ENCODE measurements around the gene EDAR.

EDAR gene

DNA sequence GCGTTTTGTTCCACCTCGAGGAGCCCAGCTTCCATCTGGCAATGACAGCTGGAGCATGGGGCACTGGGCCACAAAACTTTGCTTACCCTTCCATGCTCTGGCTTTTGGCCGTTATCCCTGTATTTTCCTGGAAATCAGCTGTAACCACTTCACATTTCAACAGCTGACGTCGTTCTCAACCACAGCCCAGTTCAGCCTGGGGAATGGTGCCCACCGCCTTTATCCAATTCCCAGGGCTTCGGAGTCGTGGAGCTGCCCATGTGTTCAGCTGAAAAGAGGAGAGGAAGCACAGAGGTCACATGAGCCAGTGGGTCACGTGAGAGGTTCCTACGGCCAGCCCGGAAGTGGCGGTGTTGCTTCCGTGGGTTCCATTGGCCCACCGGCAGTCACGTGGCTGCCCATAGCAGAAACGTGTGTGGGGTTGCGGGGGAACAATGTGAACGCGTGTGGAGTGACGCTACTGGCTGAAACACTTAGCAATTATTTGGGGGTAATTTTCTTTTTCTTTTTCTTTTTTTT lies 16.7 kb upstream of the EDAR start:
- no peak for DNase-seq (ENCODE audit: low read depth in 2 of 2, low spot score in 1 of 2)

DNA sequence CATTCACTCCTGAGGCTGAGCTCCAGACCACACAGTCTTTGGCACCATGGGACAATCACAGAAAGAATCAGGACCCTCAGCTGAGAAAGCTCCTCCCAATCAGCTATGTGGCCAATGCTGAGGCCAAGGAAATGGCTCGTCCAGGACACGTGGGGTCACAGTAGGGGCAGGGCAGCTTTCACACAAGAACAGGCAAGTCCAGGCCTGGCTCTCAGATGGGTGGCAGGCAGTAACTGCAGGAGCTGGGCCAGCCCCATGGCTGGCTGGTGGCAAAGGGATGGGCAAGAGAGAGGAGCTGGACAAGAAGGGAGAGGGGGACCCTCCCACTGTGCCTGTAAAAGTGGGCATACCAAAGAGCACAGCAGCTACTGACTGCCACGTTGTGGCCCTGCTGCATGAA lies 12.2 kb upstream of the EDAR start:
- no peak for DNase-seq (ENCODE audit: low read depth in 2 of 2, low spot score in 1 of 2)

DNA sequence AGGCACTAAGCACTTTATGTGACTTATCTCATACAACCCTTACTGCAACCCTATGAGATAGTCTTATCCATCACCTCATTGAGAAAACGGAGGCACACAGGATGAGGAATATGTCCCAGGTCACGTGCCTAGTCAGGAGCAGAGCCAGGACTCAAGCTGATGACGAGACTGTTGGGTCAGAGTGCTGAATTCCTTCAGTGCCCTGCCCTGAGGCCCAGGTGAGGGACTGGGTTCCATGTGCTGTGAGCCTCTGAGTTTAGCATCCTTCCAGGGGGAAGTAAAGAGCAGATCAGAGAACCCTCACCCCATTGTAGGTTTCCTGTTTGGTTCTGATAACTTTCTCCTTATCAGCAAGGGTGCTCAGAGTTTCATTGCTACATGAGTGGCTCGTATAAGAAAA lies 11.7 kb upstream of the EDAR start:
- DNase-seq (ENCODE audit: low read depth in 2 of 2, low spot score in 1 of 2), result no peak

DNA sequence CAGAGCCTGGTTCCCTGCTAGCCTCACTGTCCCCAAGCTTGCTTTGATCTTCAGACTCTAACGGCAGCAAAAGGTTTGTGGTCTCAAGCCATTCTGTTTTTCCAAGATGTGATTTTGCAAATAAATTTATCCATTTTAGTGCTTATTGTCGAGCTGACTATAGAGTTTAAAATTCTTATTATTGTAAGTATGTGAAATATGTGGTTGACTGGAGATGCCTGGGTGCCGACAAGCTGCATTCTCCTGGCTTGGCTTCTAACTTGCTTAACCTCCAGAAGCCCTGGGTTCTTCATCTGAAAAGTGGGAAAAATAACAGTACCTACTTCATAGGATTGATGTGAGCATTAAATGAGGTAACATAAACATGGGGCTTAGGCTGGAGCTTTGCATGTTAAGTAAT lies 9.9 kb upstream of the EDAR start:
- DNase-seq (ENCODE audit: low read depth in 2 of 2, low spot score in 1 of 2), result no peak

DNA sequence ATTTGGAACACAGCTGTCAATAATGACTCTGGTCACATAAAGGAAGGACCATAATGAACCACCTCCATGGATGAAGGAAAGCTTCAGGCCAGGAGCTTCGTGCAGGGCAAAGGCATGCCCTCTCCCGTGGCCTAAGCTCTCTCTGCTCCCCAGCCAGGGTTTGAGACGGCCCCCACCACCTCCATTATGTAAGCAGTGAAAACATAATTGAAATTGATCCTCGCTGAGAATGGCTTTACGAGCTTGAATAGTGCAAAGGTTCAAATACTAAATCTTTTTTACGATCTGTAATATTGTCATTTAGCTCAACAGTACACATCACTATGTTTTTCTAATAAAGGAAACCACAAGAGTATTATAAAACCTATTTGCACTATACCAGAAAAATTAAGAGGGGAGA lies 5.2 kb upstream of the EDAR start:
- DNase-seq (ENCODE audit: low read depth in 2 of 2, low spot score in 1 of 2), result no peak

DNA sequence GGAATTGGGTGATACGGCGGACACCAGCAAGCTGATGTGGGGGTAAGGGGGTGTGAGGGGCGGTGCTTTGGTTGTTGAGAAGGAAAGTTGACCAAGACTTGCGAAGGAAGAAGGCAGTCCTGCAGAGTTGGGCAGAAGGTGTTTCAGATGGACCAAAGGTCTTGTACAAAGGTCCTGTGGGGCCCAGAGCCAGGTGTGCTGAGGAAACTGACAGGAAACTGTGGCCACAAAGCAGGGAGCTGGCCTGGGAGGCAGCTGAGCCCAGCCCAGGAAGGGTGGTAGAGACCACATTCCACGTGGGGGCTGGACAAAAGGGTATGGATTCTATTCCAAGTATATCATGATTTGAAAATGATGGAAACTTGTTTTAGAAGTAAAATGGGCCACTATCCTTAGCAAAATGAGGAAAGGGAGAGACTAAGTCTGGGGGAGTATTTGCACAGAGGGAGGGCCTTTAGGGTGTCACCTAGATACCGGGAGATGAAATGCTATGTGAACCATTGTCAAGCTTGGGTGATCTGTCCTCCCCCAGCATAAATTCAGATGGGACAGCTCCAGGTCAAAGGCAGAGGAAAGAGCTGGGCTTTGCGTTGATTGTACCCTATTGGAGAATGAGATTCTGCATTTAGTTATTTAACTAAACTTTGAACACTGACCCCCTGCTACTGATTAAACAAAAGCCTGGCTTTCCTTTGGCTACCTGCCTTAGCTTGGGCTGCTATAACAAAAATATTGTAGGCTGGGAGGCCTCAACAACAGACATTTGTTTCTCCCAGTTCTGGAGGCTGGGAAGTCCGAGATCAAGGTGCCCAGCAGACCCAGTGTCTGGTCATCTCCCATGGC lies 4.3 kb upstream of the EDAR start:
- DNase-seq (ENCODE audit: low read depth in 2 of 2, low spot score in 1 of 2), result no peak

DNA sequence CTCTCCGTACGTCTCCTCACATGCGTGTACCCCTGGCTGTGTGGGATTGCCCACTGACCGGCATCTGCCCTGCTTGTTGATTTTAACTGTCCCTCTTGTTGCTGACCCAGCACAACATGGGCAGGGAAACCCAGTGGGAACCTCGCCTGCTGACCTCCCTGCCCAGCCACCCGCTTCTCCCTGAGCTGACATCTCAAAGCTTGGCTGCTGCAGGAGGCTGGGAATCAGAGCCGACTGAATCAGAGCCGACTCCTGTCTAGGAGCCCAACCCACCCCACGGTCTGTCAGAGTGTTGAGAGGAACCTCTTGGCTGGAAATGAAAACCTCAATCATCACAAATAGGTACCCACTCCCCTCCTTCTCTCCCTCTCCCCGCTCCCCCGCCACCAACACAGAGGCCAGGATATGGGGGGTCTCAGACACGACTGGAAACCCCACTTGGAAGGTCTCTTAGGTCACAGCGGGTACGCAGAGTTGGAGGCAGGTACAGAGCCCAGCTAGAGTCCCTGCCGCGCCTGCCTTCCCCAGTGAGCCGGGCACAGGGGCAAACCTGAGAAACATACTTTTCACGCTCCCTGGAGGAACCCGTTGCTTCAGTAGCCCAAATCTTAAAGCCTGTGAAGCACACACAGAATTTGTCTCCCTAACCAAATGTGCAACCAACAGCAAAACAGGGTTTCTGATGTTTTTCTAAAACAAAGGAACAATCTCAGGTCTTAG lies 784 bp downstream of the EDAR start:
- no peak for DNase-seq (ENCODE audit: low read depth in 2 of 2, low spot score in 1 of 2)

DNA sequence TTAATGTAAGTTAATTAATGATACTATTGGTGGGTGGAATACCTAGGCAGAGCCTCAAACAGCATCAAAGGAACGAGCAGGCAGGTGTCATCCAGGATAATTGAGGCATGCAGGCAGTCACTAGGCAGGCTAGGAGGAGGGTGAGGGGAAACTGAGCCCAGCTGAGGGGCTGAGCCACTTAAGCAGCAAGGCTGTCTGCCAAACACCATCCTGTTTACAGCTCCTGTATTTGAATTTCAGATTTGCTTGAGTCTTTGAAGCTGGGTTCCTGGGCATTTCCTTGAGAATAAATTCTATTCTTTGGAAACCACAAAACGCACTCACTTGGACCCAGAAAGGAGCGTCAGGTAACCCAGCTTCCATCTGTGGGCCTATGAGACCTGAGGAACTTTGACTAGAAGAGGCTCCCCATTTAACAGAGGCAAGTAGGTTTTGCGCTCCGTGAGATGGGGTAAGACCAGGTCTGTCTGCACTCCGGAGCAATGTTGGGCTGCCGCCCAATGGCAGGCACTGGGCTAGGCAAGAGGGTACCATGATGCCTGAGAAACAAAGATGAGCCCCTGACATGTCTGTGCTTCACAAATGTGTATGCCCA lies 2.0 kb downstream of the EDAR start:
- DNase-seq (ENCODE audit: low read depth in 2 of 2, low spot score in 1 of 2), result no peak

DNA sequence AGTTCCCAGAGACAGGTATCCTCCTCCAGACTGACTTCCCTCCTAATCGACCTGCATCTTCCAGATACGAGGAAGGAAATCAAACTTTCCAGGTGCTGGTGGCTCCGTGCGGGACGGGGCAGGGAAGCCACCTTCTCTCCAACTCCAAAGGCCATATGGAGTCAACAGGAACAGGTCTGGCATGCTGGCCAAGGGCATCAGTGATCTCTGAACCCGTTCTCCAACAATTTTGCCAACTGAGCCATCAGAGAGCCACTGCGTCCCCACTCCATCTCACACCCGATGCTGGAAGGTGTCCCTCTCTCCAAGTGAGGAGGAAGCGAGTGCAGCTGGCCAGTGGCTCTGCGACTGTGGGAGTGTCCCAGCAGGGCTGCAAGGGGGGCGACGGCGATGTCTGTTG lies 5.4 kb downstream of the EDAR start:
- DNase-seq (ENCODE audit: low read depth in 2 of 2, low spot score in 1 of 2), result no peak

DNA sequence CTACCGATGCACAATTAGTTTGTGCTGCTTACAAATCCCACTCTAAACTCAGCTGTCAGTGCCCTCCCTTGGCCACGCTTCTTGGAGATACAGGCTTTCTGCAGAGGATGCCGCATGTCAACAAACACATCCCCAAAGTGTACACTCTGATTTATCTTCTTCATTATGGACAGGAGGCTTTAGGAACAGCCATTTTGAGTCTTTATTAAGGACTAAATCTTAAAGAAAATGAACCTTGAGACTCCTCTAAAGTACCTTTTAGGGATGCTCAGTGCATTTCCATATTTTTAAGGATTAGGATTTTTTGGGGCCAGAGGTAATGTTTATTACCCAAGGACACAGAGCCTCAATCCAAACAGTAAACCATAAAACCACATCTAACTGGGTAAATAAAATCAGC lies 6.0 kb downstream of the EDAR start:
- DNase-seq (ENCODE audit: low read depth in 2 of 2, low spot score in 1 of 2), result no peak

DNA sequence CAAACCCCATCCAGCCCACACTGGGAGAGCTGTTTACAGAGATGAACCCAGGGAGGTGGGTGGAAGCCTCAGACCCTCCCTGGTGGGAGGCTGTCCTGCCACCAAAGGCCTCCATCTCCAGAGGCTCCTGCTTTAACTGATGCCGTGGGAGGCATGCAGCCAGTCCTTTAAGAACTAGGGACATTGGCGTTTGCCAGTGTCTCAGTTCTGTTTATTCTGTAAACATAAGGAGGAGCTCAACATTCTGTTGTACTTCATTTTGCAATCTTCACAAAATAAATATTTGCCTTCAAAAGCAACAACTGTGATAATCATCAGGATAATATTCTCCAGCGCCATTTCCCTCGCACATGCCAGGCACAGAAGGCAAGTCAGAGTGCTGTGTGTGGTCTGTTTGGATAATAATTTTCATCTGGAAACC lies 6.8 kb downstream of the EDAR start:
- no peak for DNase-seq (ENCODE audit: low read depth in 2 of 2, low spot score in 1 of 2)

DNA sequence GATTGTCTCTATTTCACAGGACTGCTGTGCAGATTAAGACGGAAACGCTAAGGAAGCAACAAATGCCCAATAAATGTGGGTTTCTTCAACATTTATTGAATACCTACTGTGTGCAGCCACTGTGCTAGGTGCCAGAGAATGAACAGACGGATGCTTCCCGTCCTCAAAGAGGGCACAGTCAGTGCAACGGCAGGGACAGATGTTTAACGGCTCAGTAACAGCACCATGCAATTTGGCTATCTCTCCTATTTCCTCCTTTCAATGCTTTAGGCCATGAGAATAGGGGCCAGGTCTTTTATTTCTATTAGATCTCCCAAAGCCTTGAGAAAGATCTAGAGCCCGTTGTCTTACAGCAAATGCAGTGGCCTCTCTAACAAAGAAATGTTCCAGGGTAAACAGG lies 7.2 kb downstream of the EDAR start:
- no peak for DNase-seq (ENCODE audit: low read depth in 2 of 2, low spot score in 1 of 2)

DNA sequence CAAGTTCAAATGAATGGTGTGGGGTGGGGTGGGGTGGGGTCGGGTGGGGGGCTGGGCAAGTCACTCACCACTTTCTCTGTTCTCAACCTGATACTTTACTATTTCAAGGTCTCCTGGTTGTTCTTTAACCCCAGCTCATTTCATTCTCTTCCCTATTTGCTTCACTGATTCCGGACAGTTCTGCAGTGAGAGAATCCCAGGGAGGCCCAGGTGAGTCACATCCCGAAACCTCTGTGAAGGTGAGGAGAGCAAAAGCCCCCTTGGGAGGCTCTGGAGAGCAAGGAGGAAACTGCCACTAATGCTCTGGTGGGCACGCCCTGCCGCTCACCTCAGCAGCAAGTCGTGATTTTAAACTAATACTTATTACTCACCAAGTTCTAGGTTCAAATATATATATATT lies 8.9 kb downstream of the EDAR start:
- DNase-seq (ENCODE audit: low read depth in 2 of 2, low spot score in 1 of 2), result no peak

DNA sequence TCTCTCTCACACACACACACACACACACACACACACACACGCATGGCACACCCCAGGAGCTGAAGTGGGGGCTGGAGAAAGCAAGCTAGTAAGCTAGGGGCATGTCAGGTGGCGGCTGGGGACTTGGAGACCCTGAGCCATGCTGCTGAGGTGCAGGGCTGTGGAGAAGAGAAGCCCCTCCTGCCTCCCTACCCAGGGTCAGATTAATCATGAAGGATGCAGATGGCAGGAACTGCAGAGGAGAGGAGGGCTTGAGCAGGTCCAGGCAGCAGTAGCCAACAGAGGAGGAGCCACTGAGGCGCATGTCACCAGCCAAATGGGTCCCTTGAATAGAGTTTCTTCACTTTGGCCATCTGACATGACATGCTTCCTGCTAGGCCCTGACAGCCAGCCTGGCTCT lies 9.6 kb downstream of the EDAR start:
- DNase-seq (ENCODE audit: low read depth in 2 of 2, low spot score in 1 of 2), result no peak

DNA sequence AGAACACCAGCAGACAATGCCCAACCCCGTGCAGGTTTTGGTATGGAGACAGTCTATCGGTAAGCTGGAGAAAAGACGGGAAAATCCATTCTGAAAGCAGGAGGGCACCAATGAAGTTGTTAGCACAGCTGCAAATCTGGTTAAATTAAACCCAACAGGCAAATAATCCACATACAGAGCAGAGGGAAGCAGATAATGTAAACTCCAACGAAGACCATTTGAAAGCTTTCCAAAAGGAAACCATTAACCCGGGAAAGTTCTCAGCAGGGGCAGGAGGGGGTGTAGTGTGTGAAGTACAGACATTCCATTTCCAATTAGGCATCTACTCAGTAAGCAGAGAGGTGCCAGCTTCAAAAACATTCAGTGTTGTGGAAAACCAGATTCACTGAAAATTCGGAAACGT lies 10.3 kb downstream of the EDAR start:
- no peak for DNase-seq (ENCODE audit: low read depth in 2 of 2, low spot score in 1 of 2)

DNA sequence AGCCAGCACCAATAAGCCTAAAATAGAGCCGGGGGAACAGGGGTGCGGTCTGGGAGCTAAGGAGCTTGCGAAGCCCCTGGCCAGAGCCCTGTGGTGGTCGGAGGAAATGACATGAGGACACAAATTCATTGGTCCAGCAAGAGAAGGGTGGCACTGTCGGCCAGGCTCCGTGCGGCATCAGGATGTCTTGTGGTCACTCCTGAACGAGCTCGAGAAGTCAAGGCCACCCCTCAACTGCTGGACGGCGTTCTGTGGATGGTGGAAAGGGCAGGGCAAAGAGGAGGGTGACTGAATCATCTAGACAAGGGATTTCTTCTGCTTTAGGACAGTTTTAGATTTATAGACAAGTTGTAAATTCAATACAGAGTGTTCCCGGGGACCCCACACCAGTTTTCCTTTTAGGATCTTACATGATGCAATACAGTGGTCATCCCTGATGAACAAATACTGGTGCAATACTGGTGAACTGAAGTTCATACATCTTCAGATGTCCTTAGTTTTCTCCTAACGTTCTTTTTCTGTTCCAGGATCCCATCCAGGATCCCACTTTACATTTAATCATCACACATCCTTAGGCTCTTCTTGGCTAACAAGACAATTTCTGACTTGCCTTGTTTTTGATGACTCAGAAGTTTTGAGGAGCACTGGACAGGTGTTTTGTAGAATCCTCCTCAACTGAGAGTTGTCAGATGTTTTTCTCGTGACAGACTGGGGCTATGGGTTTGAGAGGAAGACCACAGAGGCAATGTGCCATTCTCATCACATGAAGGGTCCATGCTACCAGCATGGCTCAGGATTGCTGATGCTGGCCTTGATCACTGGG lies 13.2 kb downstream of the EDAR start:
- DNase-seq (ENCODE audit: low read depth in 2 of 2, low spot score in 1 of 2), result no peak

DNA sequence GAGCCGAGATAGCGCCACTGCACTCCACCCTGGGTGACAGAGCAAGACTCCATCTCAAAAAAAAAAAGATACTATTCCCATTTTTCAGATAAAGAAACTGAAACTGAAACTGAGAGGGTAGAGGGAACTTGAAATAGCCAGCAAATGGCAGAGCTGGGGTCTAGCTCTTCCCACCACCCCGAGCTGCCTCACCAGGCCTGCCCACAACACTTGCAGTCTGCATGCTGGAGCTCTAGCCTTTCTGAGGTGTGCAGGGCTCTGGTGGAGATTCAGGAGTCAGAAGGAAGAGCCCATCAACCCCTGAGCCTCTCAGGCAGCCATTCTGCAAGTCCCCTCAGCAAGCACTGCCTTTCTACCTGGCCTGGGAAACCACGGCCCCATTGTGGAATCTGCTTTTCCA lies 14.3 kb downstream of the EDAR start:
- DNase-seq (ENCODE audit: low read depth in 2 of 2, low spot score in 1 of 2), result no peak

DNA sequence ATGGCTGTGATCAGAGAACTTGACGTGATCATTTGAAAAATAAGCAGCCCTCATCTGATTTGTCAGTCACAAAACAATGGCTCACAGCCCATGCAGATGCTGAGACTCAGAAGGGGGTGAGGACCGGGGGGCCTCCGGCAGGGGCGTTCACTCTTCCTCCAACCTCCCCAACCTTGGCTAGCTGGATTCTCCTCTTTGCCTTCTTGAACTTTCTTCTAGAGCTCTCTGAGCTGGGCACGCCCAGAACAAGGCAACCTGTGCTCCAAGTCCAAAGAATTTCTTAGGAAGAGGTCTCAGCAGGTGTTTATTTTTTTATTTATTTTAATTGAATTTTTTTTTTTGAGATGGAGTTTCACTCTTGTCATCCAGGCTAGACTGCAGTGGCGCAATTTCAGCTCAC lies 16.4 kb downstream of the EDAR start:
- no peak for DNase-seq (ENCODE audit: low read depth in 2 of 2, low spot score in 1 of 2)

DNA sequence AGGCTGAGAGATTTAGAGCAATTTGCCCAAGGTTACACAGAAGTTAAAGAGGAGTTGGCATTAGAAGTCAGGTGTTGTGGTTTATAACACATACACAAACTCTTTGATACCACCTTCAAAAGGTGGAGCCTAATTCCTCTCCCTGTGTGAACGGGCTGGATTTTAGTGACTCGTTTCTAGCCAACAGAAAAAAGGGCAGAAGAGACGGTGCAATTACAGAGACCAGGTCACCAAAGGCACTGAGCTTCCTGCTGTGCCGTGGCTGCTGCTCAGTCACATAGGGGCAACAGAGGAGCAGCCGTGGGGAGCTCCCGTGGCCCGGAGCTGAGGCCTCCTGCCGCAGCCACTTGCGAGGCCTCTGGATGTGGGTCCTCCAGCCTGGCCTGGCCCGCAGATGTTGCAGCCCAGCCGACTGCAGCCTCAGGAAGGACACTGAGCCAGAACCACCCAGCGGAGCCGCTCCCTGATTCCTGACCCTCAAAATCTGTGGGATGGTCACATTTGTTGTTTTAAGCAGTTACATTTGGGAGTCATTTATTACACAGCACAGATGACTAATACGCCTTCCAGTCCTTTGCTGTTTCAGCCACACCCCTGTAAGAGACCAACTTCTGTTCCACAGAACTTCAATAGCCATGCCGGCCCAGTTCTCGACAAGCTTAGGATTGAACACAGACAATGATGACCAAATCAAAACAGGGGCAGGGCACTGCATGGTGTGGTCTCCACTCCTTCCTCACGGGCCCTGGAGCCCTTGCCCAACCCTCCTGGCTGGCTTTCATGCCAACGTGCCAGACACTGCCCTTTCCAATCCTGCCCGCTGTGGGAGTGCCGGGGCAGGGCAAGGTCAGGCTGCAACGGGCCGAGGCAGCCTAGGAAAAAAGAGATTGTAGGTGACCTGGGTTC lies 17.1 kb downstream of the EDAR start:
- no peak for DNase-seq (ENCODE audit: low read depth in 2 of 2, low spot score in 1 of 2)

DNA sequence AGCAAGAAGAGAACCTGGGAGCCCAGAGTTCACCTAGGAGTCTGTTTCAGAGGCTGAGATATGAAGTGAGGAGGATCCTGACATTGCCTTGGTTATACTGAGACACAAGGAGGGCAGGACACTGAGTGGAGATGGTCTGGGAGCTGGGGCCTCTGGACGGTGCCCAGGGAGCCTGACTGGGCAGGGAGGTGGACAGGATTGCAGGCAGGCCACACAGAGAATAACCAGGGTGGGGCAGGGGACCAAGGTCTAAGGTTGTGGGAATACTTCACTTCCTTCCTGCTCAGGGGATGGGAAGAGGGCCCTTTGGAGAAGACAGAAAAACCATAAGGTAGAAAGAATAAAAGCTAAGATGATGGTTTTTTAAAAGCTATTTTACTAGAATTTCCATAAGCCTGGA lies 18.7 kb downstream of the EDAR start:
- DNase-seq (ENCODE audit: low read depth in 2 of 2, low spot score in 1 of 2), result no peak

Measured in stimulated activated CD8-positive, alpha-beta memory T cell treated with anti-CD3 and anti-CD28 coated beads, Interleukin-4, amount 100 ng/mL, for 4 hours (primary cell).